ENCODE measurements around the gene CNR2. TPM values are rescaled to one million over a fixed set of nuclear protein-coding genes. Genes with fewer than 3 reads are reported as not detected.
"Not testable (repeated sequence)": the region's sequence is repeated elsewhere in the genome, so short reads cannot be mapped to it uniquely, and the experiment has no call there.

CNR2 gene
- polyA plus RNA-seq, 1 donor, result 0.05 TPM

- peak; percentile 51 for DNase-seq
Measured at GRCh38 chr1:23916209-23917131, 3.3 kb upstream of the CNR2 start.

DNA sequence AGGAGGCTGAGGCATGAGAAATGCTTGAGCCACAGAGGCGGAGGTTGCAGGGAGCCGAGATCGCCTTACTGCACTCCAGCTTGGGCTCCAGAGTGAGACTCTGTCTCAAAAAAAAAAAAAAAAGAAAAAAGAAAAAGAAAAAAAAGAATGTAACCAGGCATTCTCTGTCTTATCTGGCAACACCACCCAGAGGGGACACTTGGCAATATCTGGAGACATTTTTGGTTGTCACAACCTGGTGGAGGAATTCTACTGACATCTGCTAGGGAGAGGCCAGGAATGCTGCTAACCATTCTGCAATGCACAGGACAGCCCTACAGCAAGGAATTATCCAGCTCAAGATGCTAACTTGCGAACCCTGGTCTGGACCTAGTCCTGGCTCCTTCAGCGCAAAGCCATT, 2.3 kb upstream of the CNR2 start:
- DNase-seq, result no peak

- no peak for DNase-seq
Measured at GRCh38 chr1:23914921-23915320, 1.8 kb upstream of the CNR2 start.

DNA sequence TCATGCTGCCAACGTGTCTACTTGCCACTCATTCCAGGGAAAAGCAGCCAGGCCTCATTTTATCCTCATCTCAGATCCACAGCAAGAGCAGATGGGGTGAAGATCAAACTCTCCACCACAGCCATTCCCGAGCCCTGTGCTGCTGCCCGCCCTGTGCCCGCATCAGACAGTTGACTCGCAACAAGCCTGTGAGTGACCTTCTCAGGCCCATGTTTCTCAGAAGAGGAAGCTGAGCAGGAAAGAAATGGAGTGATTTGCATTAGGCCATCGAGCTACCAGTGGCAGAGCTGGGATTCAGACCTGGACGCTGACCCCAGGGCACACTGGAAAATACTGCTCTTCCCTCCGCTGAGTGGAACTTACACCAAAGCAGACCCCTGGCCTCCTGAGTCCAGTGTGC, 1.2 kb downstream of the CNR2 start:
- DNase-seq, result no peak

DNA sequence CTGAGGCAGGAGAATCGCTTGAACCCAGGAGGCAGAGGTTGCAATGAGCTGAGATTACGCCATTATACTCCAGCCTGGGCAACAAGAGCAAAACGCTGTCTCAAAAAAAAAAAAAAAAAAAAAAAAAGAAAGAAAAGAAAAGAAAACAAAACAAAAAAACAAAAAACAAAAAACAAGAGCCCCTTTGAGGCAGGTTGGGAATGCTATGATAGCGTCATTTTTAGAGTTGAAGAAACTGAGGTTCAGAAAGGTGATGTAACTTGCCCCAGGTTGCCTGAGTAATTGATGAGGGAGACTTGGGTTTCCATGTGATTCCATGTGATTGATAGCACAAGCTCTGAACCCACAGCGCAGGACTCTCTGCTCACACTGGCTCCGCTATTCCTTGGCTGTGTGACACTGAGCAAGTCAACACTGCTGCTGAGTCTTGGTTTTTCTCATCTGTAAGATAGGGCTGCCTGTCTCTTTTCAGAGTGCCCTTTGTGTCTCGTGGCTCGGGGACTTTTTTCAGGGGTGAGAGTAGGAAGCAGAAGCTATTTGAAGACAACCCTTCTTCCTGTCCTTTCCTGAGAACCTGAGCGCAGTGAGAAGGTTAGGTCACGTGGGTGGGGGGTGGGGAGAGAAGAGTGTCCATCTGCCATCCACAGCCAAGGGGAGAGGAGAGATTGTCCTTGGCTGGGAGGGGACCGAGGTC, 2.5 kb downstream of the CNR2 start:
- no peak for DNase-seq

- no peak for DNase-seq
Measured at GRCh38 chr1:23910144-23910543, 3.0 kb downstream of the CNR2 start.

DNA sequence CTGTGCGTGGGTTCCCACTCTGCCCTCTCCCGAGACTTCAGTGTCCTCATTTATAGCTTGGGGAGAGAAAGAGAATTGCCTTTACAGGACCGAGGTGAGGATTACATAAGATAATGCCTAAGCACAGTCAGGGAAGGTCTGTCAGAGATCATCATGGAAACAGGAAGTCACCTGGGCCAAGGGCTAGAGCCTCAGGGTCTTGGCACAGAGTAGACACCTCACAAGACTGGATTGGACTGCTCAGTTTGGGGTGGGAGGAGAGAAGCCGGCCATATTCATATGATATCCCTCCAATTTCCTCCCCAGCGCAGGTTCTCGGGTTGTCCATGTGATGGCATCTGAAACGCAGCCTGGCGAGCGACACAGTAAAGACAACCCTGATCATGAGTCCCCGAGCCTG, 3.8 kb downstream of the CNR2 start:
- no peak for DNase-seq

GRCh38 chr1:23908453-23909341, 4.5 kb downstream of the CNR2 start:
- DNase-seq, result no peak

DNA sequence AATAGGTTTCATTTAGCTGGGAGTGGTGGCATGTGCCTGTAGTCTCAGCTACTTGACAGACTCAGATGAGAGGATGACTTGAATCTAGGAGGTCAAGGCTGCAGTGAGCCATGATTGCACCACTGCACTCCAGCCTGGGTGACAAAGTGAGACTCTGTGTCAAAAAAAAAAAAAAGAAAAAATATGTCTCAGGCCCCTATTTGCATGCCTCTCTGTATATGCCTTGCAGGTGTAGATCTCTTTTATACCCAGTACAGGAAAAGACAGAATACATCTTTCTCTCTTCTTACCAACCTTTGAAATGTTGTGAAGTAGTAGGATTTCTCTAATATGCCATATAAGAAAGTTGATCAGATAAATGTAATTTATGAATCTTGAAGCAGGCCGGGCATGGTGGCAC, 6.4 kb downstream of the CNR2 start:
- DNase-seq, result no peak

- DNase-seq, result no peak
Measured at GRCh38 chr1:23905461-23906025, 7.6 kb downstream of the CNR2 start.

GRCh38 chr1:23904748-23905357, 8.3 kb downstream of the CNR2 start:
- no peak for DNase-seq

DNA sequence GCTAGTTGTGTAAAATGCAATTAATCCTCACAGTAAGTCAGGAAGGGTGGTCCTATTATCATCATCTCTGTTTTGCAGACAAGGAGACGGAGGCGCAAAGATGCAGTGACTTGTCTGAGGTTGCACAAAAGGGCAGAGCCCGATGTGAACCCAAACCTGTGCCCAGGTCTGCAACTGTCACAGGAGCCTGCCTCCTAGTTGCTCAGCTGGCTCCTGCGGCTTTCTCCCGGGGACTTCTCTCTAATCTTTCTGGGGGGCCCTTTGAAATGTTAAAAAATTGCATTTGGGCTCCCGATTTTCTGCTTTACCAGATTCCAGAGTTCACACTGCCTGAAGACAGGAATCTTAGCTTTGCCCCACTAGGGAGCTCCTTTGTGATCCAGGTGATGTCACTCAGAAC, 9.4 kb downstream of the CNR2 start:
- DNase-seq, result no peak

- DNase-seq, result no peak
Measured at GRCh38 chr1:23902321-23903278, 10.6 kb downstream of the CNR2 start.

- not testable (repeated sequence) for DNase-seq
Measured at GRCh38 chr1:23900017-23900416, 13.1 kb downstream of the CNR2 start.

DNA sequence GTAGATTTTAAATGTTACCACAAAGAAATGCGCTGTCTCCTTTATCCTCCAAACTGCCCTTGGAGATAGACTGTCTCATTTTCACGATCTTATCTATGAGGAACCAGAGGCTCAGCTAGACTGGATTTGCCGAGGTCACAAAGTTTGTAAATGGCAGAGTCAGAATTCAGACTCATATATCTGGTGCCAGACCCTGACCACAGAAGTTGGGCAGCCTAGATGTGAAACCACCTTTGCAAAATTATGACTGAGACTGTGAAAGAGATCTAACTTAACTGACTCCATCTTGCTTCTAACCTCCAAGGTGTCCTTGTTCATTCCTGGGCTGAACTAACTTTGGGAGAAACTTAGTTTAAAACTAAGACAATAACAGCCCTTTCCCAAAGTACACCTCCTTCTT, 14.1 kb downstream of the CNR2 start:
- DNase-seq, result no peak

DNA sequence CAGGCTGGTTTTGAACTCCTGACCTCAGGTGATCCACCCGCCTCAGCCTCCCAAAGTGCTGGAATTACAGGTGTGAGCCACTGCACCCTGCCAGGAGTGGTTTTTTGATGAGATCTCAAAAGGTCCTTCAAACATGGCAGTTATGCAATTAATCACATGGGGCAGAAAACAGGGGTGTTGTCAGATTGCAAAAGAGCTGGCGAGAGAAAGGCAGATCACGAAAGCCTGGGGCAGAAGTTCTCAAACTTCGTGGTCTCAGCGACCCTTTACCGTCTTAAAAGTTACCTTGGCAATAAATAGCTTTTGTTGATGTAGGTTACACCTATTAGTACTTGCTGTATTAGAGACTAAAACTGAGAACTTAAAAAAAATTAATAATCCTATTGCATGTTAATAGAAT, 16.1 kb downstream of the CNR2 start:
- no peak for DNase-seq

DNA sequence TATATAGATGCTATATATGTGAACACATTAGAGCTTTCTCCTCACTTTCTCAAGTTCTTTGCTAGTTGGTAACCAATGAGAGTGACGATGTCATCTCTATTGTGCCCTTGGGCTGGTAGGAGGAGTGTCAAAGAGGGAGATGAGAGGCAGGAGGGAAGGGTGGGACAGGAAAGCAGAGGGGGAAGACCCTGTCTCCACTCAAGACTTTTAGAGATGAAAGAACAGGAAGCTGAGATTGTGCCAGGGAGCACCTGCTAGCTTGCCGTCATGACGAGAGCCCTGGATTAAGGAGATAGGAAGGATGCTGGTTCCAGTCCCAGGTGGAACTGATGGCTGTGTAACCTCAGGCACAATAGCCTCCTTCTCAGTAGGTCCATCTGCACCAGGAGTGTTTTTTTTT, 16.7 kb downstream of the CNR2 start:
- DNase-seq, result no peak

DNA sequence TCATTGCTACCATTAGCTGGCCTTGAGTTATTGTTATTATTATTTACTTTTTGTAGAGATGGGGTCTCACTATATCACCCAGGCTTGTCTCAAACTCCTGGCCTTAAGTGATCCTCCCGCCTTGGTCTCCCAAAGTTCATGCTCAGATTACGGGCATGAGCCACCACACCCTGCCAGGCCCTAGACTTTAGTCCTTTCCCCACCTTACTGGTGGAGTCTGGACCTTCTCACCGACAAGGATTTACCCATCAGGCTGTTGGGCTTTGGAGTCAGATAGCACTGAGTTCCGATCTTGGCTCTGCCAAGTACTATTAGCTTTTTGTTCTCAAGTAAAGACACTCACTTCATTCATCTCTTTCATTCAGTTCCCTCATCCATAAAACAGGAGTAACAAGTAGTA, 17.2 kb downstream of the CNR2 start:
- no peak for DNase-seq

DNA sequence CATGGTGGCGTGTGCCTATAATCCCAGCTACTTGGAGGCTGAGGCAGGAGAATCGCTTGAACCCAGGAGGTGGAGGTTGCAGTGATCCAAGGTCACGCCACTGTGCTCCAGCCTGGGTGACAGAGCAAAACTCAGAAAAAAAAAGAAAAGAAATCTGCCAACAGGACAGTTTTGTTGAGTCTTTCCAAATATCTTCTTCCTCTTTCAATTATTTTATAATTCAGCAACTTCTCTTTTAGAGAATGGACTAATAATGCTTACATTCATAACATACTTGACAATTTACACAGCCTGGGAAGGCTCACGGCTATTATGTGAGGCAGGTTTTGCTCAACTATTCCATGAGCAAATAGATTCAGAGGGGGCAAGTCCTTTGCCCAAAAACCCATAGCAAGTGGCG, 18.1 kb downstream of the CNR2 start:
- DNase-seq, result no peak

GRCh38 chr1:23889074-23889473, 24.1 kb downstream of the CNR2 start:
- no peak for DNase-seq

- no peak for DNase-seq
Measured at GRCh38 chr1:23885222-23885621, 27.9 kb downstream of the CNR2 start.

Measured in hindlimb muscle (tissue), 1 donor.